Peyer's patch (tissue), 4 donors: ENCODE data around the gene MPPED1.

Experiments used
- CTCF ChIP-seq, 6 experiments: fragments of 450-650 bp in 4 of 6; fragments of 200-600 bp in 2 of 6; sonication (generic) in 1 of 6; IDR thresholded peaks; one replicate each; pipeline ENCODE4 v1.5.1; 2017 to 2019; ENCODE audit warnings: antibody characterized with exemption in 6 of 6, mild to moderate bottlenecking in 3 of 6, moderate library complexity in 1 of 6
- POLR2A ChIP-seq, 2 donors: fragments of 450-650 bp; IDR thresholded peaks; one replicate each; pipeline ENCODE4 v1.5.1; 2017; ENCODE audit warnings: antibody characterized with exemption in 2 of 2, mild to moderate bottlenecking in 2 of 2, moderate library complexity in 2 of 2

GRCh38 chr22:43477966-43478365 is 66.2 kb downstream of the MPPED1 start:
- TF ChIP-seq CTCF (IDR thresholded peaks at IDR 0.05) (no peak), POLR2A (IDR thresholded peaks at IDR 0.05) (no peak)
